ENCODE data around the gene CLEC2B. TPM values are rescaled to one million over a fixed set of nuclear protein-coding genes. Genes with fewer than 3 reads are reported as not detected.

Gene CLEC2B
- total and polyA plus RNA-seq, 12 donors, result 2.6 to 13.9 (median 4.4) TPM

DNA sequence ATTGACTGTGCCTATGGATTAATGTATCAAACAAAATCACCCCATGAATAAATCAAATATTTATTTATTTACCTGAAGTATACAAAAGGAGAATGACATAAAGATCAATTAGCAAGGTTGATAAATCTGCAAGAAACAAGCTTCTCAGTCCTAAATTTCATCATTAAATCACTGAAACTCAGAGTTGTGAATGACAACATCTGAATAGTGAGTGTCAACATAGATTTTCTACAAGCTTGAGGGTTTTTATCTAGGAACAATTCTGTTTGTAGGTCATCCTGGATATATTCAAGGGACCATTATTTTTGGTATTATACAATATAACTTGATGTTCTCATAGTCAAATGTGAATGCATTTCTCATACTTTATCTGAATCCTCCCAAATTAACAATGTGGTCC, 59.3 kb downstream of the CLEC2B start:
- Histone ChIP-seq H3K36me3 (no peaks in the 10 kb centered on the region), H3K4me3 (no peak overlapping the region), H3K27me3 (peaks cover 0 to 11% (median 0%) of the 10 kb centered on the region in 7 donors), H3K27ac (no peak overlapping the region), H3K4me1 (peaks cover 0 to 17% (median 0%) of the 10 kb centered on the region in 9 donors), H3K9me3 (no peaks in the 10 kb centered on the region)
- DNase-seq, result no peak
- TF ChIP-seq, protein P1, sequence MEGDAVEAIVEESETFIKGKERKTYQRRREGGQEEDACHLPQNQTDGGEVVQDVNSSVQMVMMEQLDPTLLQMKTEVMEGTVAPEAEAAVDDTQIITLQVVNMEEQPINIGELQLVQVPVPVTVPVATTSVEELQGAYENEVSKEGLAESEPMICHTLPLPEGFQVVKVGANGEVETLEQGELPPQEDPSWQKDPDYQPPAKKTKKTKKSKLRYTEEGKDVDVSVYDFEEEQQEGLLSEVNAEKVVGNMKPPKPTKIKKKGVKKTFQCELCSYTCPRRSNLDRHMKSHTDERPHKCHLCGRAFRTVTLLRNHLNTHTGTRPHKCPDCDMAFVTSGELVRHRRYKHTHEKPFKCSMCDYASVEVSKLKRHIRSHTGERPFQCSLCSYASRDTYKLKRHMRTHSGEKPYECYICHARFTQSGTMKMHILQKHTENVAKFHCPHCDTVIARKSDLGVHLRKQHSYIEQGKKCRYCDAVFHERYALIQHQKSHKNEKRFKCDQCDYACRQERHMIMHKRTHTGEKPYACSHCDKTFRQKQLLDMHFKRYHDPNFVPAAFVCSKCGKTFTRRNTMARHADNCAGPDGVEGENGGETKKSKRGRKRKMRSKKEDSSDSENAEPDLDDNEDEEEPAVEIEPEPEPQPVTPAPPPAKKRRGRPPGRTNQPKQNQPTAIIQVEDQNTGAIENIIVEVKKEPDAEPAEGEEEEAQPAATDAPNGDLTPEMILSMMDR (IDR thresholded peaks at IDR 0.05), result no peak
- no peak for ATAC-seq
- intact Hi-C loops (cut with DNase I), result loop anchor here in 5 of 10 donors (5.0 to 10.0 kb wide), 2 partner anchors 115 to 117 kb away; no protein-coding TSS in a partner anchor

DNA sequence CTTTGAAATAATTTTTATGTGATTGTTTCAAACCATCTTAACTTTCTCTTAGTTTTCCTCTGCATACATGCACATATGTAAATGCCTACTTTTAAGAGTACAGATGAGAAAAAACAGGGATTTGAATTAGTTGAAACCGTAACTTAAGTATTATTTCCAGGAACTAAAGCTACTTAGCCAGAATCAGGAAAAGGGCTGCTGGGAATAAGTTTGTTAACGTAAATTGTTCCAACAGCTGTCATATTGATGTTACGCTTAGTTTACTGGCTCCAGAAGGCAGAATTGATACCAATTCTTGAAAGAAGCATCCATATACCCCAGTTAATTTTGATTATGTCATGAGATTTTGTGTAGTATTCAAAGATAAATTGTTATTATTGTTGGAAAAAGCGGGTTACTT, 59.8 kb downstream of the CLEC2B start:
- Histone ChIP-seq H3K36me3 (no peaks in the 10 kb centered on the region), H3K4me3 (no peak overlapping the region), H3K27me3 (peaks cover 0 to 11% (median 0%) of the 10 kb centered on the region in 7 donors), H3K4me1 (peaks cover 0 to 17% (median 0%) of the 10 kb centered on the region in 9 donors), H3K9me3 (no peaks in the 10 kb centered on the region), H3K27ac (no peak overlapping the region)
- 70 to 71% methylated on average over 4 of the region's 4 CpGs for WGBS, 2 donors
- DNase-seq (no peak), ATAC-seq (no peak)
- intact Hi-C loops (cut with DNase I), result no loop called here
- TF ChIP-seq, protein P1 (IDR thresholded peaks at IDR 0.05), result no peak

DNA sequence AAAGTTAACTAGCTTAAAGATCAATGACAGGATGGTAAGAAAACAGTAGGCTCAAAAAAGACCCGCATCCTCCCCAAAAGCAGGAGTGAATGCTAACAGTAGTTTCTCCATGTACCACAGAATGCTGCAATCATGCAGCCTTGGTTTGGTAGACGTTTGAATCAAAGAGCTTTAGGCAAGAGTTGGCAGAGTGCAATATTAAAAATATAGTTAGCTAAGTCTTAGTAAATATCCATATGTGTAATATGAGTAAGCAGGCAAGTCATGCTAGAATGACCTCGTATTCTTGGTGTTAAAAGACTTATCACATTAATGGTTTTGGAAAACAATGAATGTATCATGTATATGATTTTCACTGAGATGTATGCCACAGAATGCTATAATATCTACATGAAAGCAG, 60.6 kb downstream of the CLEC2B start:
- ATAC-seq (no peak), DNase-seq (no peak)
- intact Hi-C loops (cut with DNase I), result no loop called here
- Histone ChIP-seq H3K4me1 (peaks cover 0 to 11% (median 0%) of the 10 kb centered on the region in 9 donors), H3K4me3 (no peak overlapping the region), H3K9me3 (no peaks in the 10 kb centered on the region), H3K36me3 (no peaks in the 10 kb centered on the region), H3K27me3 (peaks cover 0 to 5% (median 0%) of the 10 kb centered on the region in 7 donors), H3K27ac (no peak overlapping the region)
- TF ChIP-seq, protein P1 (IDR thresholded peaks at IDR 0.05), result no peak
- WGBS, 2 donors, result 67 to 71% methylated on average over 3 of the region's 3 CpGs

DNA sequence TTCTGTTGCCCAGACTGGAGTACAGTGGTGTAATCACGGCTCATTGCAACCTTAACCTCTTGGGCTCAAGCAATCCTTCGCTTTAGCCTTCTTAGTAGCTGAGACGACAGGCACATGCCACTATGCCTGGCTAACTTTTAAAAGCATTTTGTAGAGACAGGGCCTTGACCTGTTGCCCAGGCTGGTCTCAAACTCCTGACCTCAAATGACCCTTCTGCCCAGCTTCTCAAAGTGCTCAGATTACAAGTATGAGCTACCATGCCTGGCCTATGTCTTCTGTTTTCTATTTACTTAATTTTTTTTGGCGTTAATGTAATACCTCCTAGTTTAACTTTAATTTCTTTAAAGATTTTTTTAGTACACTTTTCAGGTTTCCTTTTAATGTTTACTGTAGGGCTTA, 62.4 kb downstream of the CLEC2B start:
- Histone ChIP-seq H3K36me3 (no peaks in the 10 kb centered on the region), H3K4me1 (peaks cover 0 to 10% (median 0%) of the 10 kb centered on the region in 9 donors), H3K27me3 (no peaks in the 10 kb centered on the region), H3K4me3 (no peak overlapping the region), H3K9me3 (no peaks in the 10 kb centered on the region), H3K27ac (no peak overlapping the region)
- TF ChIP-seq, protein P1 (IDR thresholded peaks at IDR 0.05), result no peak
- 69 to 77% methylated on average over 4 of the region's 4 CpGs for WGBS, 2 donors
- DNase-seq (no peak), ATAC-seq (no peak)
- intact Hi-C loops (cut with DNase I), result no loop called here

All from heart right ventricle (tissue), 16 donors.